Fibroblast of peridontal ligament (primary cell): ENCODE measurements around the gene XPNPEP1.

Source experiments
- DNase-seq: peaks from one replicate; pipeline ENCODE4 v3.0.0-alpha.2; 2010; ENCODE audit errors: extremely low read depth

XPNPEP1 gene

GRCh38 chr10:109893386-109893785 is 29.9 kb downstream of the XPNPEP1 start:
- no peak for DNase-seq

GRCh38 chr10:109892931-109893330 is 30.4 kb downstream of the XPNPEP1 start:
- no peak for DNase-seq

GRCh38 chr10:109892117-109892516 is 31.2 kb downstream of the XPNPEP1 start:
- DNase-seq, result no peak

- DNase-seq, result no peak
Observed at GRCh38 chr10:109891105-109891504, 32.2 kb downstream of the XPNPEP1 start.

- DNase-seq, result peak; percentile 79
Observed at GRCh38 chr10:109889867-109890266, 33.4 kb downstream of the XPNPEP1 start.

GRCh38 chr10:109887776-109888175 is 35.5 kb downstream of the XPNPEP1 start:
- DNase-seq, result no peak

- no peak for DNase-seq
Observed at GRCh38 chr10:109887243-109887642, 36.1 kb downstream of the XPNPEP1 start.

GRCh38 chr10:109886781-109887140 is 36.5 kb downstream of the XPNPEP1 start:
- DNase-seq, result no peak

GRCh38 chr10:109886037-109886780 is 37.1 kb downstream of the XPNPEP1 start:
- DNase-seq, result peak; percentile 79

- peak; percentile 93 for DNase-seq
Observed at GRCh38 chr10:109883859-109884771, 39.2 kb downstream of the XPNPEP1 start.

GRCh38 chr10:109882251-109883057 is 40.9 kb downstream of the XPNPEP1 start:
- DNase-seq, result no peak

- DNase-seq, result no peak
Observed at GRCh38 chr10:109881769-109882057, 41.6 kb downstream of the XPNPEP1 start.

- no peak for DNase-seq
Observed at GRCh38 chr10:109880886-109881768, 42.2 kb downstream of the XPNPEP1 start.

- no peak for DNase-seq
Observed at GRCh38 chr10:109877546-109877945, 45.8 kb downstream of the XPNPEP1 start.

GRCh38 chr10:109875828-109876821 is 47.2 kb downstream of the XPNPEP1 start:
- DNase-seq, result no peak

GRCh38 chr10:109875151-109875568 is 48.2 kb downstream of the XPNPEP1 start:
- DNase-seq, result no peak

GRCh38 chr10:109871476-109871875 is 51.8 kb downstream of the XPNPEP1 start:
- DNase-seq, result no peak

- DNase-seq, result no peak
Observed at GRCh38 chr10:109866995-109867635, 56.2 kb downstream of the XPNPEP1 start.

GRCh38 chr10:109866168-109866994 is 56.9 kb downstream of the XPNPEP1 start:
- DNase-seq, result peak; percentile 22
